NT2/D1 (cell line): ENCODE measurements around the gene PRX.

ENCODE experiments used
- SUZ12 ChIP-seq: IDR thresholded peaks from 2 replicates; pipeline ENCODE4 v1.6.1; 2011; ENCODE audit not compliant: insufficient read length, insufficient read depth; ENCODE audit errors: extremely low read depth
- YY1 ChIP-seq: IDR thresholded peaks from 2 replicates; pipeline ENCODE4 v1.6.1; 2011; ENCODE audit not compliant: insufficient read length, insufficient read depth
- ZNF274 ChIP-seq: IDR thresholded peaks from 2 replicates; pipeline ENCODE4 v1.6.1; 2011; ENCODE audit warnings: mild to moderate bottlenecking, low read depth, low read length

GRCh38 chr19:40396886-40397567 is 16.2 kb downstream of the PRX start:
- TF ChIP-seq ZNF274 (no peak), YY1 (no peak), SUZ12 (no peak)
